Stromal cell of bone marrow (primary cell): ENCODE measurements around the gene TP53.
"Not testable (repeated sequence)": the region's sequence is repeated elsewhere in the genome, so short reads cannot be mapped to it uniquely, and the experiment has no call there.

Source experiments
- DNase-seq: peaks from one replicate; pipeline ENCODE4 v3.0.0-alpha.2; 2012; ENCODE audit warnings: low read depth

Gene TP53

GRCh38 chr17:7631398-7632380 lies 55.6 kb downstream of the TP53 start:
- no peak for DNase-seq

DNA sequence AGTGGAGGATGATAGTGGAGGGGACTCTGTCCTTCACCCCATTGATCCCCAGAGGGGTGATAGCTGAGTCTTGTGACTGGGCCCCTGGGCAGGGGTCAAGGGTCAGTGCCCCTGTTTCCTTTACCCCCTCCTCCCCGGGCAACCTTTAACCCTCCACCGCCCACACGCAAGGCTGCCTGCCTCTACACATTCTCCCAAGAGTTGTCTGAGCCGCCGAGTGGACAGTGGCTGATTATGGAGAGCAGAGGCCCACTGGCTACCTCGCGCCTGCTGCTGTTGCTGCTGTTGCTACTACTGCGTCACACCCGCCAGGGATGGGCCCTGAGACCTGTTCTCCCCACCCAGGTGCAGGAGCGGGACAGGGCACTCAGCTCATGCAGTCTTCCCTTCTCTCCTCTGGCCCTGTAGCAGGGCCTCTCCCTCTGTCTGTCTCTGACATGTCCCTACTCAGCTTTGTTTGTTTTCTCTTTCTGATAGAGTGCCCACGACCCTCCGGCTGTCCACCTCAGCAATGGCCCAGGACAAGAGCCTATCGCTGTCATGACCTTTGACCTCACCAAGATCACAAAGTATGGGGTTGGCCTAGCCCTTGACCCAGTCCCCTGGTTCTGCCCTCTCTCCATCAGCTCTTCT lies 57.2 kb downstream of the TP53 start, which contains the start of gene SHBG:
Gene SHBG, plus strand, starts transcription at position 197 of the 633 bp plus-strand sequence. Its CDS starts 38 bp downstream, at position 235.
- no peak for DNase-seq

DNA sequence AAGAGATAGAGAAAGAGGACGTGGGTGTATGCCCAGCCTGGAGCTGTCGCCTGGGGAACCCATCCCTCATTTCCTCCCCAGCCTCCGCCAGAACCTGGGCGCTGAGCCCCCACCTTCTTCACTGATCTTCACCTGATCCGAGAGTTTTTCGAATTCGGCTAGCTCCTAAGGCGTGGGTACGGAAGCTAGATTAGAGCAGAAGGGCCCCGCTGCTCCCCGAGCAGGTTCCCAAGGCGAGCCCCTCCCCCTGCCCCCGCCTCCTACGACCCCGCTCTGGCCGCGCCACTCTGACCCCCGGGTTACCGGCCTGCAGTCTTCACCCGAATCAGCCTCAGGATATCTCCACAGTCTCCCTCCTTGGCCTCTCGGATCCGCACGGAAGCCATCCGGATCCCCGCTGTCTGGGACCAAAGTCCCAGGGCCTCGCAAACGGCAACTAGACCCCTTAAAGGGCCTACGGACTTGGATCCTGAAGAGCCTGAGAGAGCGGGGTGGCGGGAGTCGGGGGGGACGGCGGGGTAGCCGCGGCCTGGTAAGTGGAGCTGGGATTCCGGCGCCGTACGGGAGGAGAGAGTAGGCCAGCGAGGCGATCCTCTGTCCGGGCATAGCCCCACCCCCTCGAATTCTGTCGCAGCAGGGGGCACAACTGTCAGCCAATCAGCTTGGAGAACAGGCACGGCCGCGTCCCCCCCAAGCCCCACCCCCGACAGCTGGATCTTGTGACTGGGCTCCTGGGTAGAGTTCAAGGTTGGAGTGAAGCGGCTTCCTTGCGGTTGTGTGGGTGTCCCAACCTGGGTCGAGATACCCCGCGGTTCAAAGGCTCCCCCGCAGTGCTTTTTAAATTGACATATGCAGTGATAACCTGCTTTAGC lies 59.8 kb downstream of the TP53 start, which contains the start of gene SAT2:
Gene SAT2, minus strand, starts transcription at position 572 of the 872 bp plus-strand sequence. Its CDS starts 186 bp downstream, at position 386.
- DNase-seq, result peak; percentile 91

DNA sequence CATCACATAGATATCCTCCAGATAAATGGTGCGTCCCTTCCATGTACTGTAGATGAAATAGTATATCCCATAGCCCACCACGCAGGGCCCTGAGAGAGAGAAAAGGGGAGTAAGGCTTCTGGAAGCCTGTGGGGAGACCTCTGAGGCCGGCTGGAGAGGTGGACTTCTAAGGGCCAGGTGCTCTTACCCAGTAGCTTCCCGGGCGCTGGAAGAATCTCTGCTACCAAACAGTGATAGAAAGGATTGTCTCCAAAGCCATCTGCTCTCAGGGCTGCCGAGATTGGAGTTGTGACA lies 60.4 kb downstream of the TP53 start:
- DNase-seq, result no peak

DNA sequence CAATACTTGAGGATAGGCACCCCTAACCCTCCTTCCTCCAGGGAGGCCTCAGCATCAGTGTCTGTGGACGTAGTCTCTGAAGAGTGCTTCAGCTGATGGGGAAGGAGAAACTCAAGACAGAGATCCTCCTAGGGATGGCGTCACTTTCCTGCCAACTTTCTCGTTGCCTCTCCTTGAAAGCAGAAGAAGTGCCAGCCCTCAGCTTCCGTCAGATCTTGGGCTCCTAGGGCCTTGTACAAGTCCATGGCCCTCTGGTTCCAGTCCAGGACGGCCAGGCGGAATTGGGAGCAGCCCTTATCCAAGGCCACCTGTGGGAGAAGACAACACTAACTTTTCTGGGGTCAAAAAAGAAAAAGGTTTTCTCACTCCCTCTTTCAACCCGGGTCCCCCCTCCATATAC lies 61.0 kb downstream of the TP53 start:
- no peak for DNase-seq

DNA sequence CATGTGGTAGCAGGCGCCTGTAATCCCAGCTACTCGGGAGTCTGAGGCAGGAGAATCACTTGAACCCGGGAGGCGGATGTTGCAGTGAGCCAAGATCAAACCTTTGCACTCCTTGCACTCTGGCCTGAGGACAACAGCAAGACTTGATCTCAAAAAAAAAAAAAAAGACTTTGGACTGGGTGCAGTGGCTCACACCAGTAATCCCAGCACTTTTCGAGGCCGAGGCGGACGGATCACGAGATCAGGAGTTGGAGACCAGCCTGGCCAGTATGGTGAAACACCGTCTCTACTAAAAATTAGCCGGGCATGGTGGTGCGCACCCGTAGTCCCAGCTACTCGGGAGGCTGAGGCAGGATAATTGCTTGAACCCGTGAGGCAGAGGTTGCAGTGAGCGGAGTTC lies 61.5 kb downstream of the TP53 start:
- DNase-seq, result not testable (repeated sequence)

DNA sequence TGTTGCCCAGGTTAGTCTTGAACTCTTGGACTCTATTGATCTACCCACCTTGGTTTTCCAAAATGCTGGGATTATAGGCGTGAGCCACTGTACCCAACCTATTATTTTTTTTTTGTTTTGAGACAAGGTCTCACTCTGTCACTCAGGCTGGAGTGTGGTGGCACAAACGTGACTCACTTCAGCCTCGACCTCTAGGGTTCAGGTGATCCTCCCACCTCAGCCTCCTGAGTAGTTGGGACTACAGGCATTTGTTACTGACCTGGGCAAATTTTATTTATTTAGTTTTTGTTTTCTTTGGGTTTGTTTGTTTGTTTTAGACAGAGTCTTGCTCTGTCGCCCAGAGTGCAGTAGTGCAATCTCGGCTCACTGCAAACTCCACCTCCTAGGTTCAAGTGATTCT lies 63.6 kb downstream of the TP53 start:
- no peak for DNase-seq

DNA sequence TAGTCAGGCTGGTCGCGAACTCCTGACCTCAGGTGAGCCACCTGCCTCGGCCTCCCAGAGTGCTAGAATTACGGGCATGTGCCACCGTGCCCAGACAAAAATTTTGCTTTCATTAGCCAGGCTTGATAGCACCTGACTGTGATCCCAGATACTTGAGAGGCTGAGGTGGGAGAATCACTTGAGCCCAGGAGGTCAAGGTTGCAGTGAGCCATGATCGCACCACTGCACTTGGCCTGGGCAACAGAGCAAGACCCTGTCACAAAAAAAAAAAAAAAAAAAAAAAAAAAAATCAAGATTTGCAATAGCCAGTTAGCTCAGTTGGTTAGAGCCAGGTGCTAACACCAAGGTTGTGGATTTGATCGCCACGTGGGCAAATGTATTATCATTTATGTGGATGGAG lies 66.5 kb downstream of the TP53 start:
- no peak for DNase-seq

DNA sequence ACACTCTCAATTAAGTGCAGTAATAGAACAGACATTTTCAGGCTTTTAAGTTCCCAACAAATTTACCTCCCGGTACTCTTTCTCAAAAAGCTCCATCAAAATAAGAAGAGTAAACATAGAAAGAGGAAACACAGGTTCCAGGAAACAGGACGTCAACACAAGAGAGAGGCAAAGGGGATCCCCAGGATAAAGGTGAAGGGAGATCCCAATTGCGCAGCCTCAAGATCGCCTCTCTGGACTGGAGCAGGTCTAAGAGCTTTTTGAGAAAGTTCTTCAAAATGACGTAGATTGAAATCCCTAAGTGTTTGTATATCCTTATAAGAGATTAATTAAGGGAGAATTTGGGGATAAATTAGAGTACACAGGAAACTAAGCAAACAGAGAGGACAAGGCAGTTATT lies 68.7 kb downstream of the TP53 start:
- no peak for DNase-seq
